Measurements from ENCODE around the gene FRMD5.

Gene FRMD5

DNA sequence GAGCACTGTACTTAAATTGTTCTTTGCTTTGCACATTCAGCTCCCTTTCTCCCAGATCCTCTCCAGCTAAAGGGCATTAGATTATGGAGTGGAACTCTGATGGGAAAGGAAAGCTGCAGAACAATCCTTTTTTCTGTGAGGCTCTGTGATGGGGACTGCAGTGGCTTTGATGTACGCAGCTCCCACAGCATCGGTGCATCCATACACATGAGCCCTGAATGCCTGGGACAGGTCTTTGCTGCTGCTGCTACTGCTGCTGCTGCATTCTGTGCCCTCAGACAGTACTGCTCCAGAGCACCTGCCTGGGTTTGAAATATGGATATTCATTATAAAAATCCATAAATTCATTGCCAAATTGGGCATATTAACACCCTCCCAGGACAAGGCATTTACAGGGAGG, 203.9 kb downstream of the FRMD5 start:
- Histone ChIP-seq H3K36me3 (ENCODE audit: low read length) (no peaks in the 10 kb centered on the region), H3K4me2 (ENCODE audit: low read depth, low read length, poor library complexity, severe bottlenecking) (no peak overlapping the region), H3K79me2 (ENCODE audit: insufficient read depth, low read length) (no peaks in the 10 kb centered on the region), H3F3A (ENCODE audit: insufficient read depth) (no peaks in the 10 kb centered on the region), H3K27ac (ENCODE audit: low read depth, low read length) (no peak overlapping the region), H3K27me3 (ENCODE audit: low read length) (no peaks in the 10 kb centered on the region), H2AFZ (ENCODE audit: low read depth, low read length, severe bottlenecking) (no peak overlapping the region), H3K9me2 (replicated peaks; ENCODE audit: insufficient read depth, low read length) (no peaks in the 10 kb centered on the region), H3K4me3 (ENCODE audit: insufficient read depth, low read length, poor library complexity, severe bottlenecking) (no peak overlapping the region), H3K9me3 (ENCODE audit: insufficient read depth, low read length) (no peaks in the 10 kb centered on the region), H4K20me1 (ENCODE audit: low read depth, low read length) (no peaks in the 10 kb centered on the region), H3K9ac (ENCODE audit: low read length) (no peak overlapping the region)
- TF ChIP-seq EZH2phosphoT487 (conservative IDR thresholded peaks at IDR 0.05; ENCODE audit: low read length), result no peak
- TF ChIP-seq, protein P1, sequence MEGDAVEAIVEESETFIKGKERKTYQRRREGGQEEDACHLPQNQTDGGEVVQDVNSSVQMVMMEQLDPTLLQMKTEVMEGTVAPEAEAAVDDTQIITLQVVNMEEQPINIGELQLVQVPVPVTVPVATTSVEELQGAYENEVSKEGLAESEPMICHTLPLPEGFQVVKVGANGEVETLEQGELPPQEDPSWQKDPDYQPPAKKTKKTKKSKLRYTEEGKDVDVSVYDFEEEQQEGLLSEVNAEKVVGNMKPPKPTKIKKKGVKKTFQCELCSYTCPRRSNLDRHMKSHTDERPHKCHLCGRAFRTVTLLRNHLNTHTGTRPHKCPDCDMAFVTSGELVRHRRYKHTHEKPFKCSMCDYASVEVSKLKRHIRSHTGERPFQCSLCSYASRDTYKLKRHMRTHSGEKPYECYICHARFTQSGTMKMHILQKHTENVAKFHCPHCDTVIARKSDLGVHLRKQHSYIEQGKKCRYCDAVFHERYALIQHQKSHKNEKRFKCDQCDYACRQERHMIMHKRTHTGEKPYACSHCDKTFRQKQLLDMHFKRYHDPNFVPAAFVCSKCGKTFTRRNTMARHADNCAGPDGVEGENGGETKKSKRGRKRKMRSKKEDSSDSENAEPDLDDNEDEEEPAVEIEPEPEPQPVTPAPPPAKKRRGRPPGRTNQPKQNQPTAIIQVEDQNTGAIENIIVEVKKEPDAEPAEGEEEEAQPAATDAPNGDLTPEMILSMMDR (IDR thresholded peaks at IDR 0.05; ENCODE audit: insufficient read depth, low read length, poor library complexity, severe bottlenecking), result no peak

DNA sequence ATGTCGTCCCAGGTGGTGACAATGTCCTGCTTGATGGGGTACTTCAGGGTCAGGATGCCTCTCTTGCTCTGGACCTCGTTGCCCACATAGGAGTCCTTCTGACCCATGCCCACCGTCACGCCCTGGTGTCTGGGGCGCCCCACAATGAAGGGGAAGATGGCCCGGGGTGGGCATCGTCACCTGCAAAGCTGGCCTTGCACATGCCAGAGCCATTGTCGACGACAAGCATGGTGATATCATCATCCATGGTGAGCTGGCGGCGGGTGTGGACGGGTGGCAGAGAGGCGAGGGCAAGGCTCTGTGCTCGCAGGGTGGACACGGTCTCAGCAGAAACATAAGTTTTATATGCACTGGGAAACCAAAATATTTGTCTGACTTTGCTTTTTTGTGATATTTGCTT, 205.1 kb downstream of the FRMD5 start:
- Histone ChIP-seq H3K9me3 (ENCODE audit: insufficient read depth, low read length) (no peaks in the 10 kb centered on the region), H3K4me3 (ENCODE audit: insufficient read depth, low read length, poor library complexity, severe bottlenecking) (no peak overlapping the region), H3F3A (ENCODE audit: insufficient read depth) (no peaks in the 10 kb centered on the region), H3K4me2 (ENCODE audit: low read depth, low read length, poor library complexity, severe bottlenecking) (no peak overlapping the region), H3K9me2 (replicated peaks; ENCODE audit: insufficient read depth, low read length) (no peaks in the 10 kb centered on the region), H3K36me3 (ENCODE audit: low read length) (no peaks in the 10 kb centered on the region), H3K79me2 (ENCODE audit: insufficient read depth, low read length) (no peaks in the 10 kb centered on the region), H3K27me3 (ENCODE audit: low read length) (no peaks in the 10 kb centered on the region), H3K9ac (ENCODE audit: low read length) (no peak overlapping the region), H4K20me1 (ENCODE audit: low read depth, low read length) (no peaks in the 10 kb centered on the region), H3K27ac (ENCODE audit: low read depth, low read length) (no peak overlapping the region), H2AFZ (ENCODE audit: low read depth, low read length, severe bottlenecking) (no peak overlapping the region)
- TF ChIP-seq, protein P1 (IDR thresholded peaks at IDR 0.05; ENCODE audit: insufficient read depth, low read length, poor library complexity, severe bottlenecking), result no peak
- TF ChIP-seq EZH2phosphoT487 (conservative IDR thresholded peaks at IDR 0.05; ENCODE audit: low read length), result no peak

DNA sequence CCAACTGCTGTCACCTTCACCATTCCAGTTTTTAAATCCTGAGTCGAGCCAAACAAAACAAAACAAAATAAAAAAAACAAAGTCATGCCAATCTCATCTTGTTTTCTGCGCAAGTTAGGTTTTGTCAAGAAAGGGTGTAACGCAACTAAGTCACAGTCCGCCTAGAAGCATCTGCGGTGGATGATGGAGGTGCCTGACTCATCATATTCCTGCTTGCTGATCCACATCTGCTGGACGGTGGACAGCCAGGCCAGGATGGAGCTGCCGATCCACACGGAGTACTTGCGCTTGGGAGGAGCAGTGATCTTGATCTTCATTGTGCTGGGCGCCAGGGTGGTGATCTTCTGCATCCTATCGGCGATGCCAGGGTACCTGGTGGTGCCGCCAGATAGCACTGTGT, 206.2 kb downstream of the FRMD5 start:
- Histone ChIP-seq H3K4me3 (ENCODE audit: insufficient read depth, low read length, poor library complexity, severe bottlenecking) (no peak overlapping the region), H3K9me3 (ENCODE audit: insufficient read depth, low read length) (no peaks in the 10 kb centered on the region), H2AFZ (ENCODE audit: low read depth, low read length, severe bottlenecking) (no peak overlapping the region), H3K4me2 (ENCODE audit: low read depth, low read length, poor library complexity, severe bottlenecking) (no peak overlapping the region), H3F3A (ENCODE audit: insufficient read depth) (no peaks in the 10 kb centered on the region), H4K20me1 (ENCODE audit: low read depth, low read length) (no peaks in the 10 kb centered on the region), H3K36me3 (ENCODE audit: low read length) (no peaks in the 10 kb centered on the region), H3K9me2 (replicated peaks; ENCODE audit: insufficient read depth, low read length) (no peaks in the 10 kb centered on the region), H3K9ac (ENCODE audit: low read length) (no peak overlapping the region), H3K27me3 (ENCODE audit: low read length) (no peaks in the 10 kb centered on the region), H3K79me2 (ENCODE audit: insufficient read depth, low read length) (no peaks in the 10 kb centered on the region), H3K27ac (ENCODE audit: low read depth, low read length) (no peak overlapping the region)
- TF ChIP-seq, protein P1 (IDR thresholded peaks at IDR 0.05; ENCODE audit: insufficient read depth, low read length, poor library complexity, severe bottlenecking), result no peak
- TF ChIP-seq EZH2phosphoT487 (conservative IDR thresholded peaks at IDR 0.05; ENCODE audit: low read length), result no peak
